Stimulated activated naive CD8-positive, alpha-beta T cell treated with anti-CD3 and anti-CD28 coated beads, Interleukin-15, Interleukin-2, amounts not matched to agents 100 U/mL and 50 U/mL, for 24 hours (primary cell): Measurements from ENCODE around the gene PCDHGA9.
"Not testable (repeated sequence)": the region's sequence is repeated elsewhere in the genome, so short reads cannot be mapped to it uniquely, and the experiment has no call there.

Experiments
- ATAC-seq: fragments of 150-1000 bp; cut with Tn5 transposase; one replicate; pipeline ENCODE4 v1.10.0; 2021
- DNase-seq: peaks from one replicate; pipeline ENCODE4 v3.0.0; 2021

PCDHGA9 gene

GRCh38 chr5:141414548-141415274 is 12.1 kb downstream of the PCDHGA9 start:
- ATAC-seq, DNase-seq: not testable (repeated sequence)

DNA sequence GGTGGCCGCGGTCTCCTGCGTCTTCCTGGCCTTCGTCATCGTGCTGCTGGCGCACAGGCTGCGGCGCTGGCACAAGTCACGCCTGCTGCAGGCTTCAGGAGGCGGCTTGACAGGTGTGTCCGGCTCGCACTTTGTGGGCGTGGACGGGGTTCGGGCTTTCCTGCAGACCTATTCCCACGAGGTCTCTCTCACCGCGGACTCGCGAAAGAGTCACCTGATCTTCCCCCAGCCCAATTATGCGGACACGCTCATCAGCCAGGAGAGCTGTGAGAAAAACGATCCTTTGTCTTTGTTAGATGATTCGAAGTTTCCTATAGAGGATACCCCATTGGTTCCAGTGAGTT is 12.7 kb downstream of the PCDHGA9 start:
- DNase-seq, ATAC-seq: not testable (repeated sequence)

DNA sequence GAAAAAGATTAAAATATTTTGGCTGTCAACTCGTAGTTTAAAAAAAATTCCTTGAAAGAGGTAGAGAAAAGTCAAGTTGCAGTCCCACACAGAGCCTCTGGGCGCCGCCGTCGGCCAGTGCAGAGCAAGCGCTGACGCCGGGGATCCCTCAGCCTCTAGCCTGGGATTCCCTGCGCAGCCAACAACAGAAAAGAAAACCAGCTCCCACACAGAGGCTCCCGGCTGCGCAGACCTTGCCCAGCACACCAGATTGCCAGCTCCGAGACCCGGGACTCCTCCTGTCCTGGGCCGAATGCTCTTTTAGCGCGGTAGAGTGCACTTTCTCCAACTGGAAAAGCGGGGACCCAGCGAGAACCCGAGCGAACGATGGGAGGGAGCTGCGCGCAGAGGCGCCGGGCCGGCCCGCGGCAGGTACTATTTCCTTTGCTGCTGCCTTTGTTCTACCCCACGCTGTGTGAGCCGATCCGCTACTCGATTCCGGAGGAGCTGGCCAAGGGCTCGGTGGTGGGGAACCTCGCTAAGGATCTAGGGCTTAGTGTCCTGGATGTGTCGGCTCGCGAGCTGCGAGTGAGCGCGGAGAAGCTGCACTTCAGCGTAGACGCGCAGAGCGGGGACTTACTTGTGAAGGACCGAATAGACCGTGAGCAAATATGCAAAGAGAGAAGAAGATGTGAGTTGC is 15.1 kb downstream of the PCDHGA9 start, which contains the start of gene PCDHGB7:
Gene PCDHGB7 (plus strand): TSS at position 184 of the 679 bp plus-strand sequence. CDS start 183 bp downstream, at position 367.
- ATAC-seq, result peak; percentile 72
- DNase-seq, result peak; percentile 65

- no peak for ATAC-seq
- no peak for DNase-seq
Measured at GRCh38 chr5:141419074-141419880, 16.7 kb downstream of the PCDHGA9 start.

DNA sequence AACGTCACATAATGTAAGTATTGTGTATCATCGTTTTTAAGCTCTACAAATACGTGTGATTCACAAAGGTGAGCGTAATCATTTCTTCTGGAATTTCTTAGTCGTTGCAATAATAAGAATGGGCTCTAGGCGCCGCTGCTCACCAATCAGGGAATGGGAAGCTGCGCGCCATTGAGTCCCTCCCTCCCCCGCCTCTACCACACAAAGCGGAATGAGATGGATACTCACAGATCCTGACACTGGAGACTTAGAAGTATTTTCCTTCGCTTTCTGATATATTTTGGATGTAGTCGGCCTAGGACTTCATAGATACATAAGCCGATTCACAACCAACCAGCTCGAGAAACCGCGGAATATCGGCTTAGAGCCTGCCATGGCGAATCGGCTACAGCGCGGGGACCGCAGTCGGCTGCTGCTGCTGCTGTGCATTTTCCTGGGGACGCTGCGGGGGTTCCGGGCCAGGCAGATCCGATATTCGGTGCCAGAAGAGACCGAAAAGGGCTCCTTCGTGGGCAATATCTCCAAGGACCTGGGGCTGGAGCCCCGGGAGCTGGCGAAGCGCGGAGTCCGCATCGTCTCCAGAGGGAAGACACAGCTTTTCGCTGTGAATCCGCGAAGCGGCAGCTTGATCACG is 18.4 kb downstream of the PCDHGA9 start, which contains the start of gene PCDHGA11:
Gene PCDHGA11 (plus strand): TSS at position 197 of the 634 bp plus-strand sequence. CDS start 177 bp downstream, at position 374.
- DNase-seq (peak; percentile 62), ATAC-seq (no peak)

- DNase-seq, result no peak
- no peak for ATAC-seq
Measured at GRCh38 chr5:141421489-141421855, 18.9 kb downstream of the PCDHGA9 start.

GRCh38 chr5:141422742-141423291 is 20.2 kb downstream of the PCDHGA9 start:
- no peak for DNase-seq
- ATAC-seq, result no peak

- ATAC-seq, result no peak
- no peak for DNase-seq
Measured at GRCh38 chr5:141427783-141428426, 25.3 kb downstream of the PCDHGA9 start.

DNA sequence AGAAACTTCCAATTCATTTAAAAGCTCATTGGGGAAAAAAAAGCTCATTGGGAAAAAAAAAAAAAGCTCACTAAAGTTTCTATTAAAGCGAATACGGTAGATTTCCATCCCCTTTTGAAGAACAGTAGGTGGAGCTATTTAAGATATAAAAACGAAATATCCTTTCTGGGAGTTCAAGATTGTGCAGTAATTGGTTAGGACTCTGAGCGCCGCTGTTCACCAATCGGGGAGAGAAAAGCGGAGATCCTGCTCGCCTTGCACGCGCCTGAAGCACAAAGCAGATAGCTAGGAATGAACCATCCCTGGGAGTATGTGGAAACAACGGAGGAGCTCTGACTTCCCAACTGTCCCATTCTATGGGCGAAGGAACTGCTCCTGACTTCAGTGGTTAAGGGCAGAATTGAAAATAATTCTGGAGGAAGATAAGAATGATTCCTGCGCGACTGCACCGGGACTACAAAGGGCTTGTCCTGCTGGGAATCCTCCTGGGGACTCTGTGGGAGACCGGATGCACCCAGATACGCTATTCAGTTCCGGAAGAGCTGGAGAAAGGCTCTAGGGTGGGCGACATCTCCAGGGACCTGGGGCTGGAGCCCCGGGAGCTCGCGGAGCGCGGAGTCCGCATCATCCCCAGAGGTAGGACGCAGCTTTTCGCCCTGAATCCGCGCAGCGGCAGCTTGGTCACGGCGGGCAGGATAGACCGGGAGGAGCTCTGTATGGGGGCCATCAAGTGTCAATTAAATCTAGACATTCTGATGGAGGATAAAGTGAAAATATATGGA is 27.9 kb downstream of the PCDHGA9 start, which contains the start of gene PCDHGA12:
Gene PCDHGA12 (plus strand): TSS at position 176 of the 782 bp plus-strand sequence. CDS start 253 bp downstream, at position 429.
- DNase-seq, result no peak
- no peak for ATAC-seq

- no peak for ATAC-seq
- DNase-seq, result no peak
Measured at GRCh38 chr5:141431286-141431685, 28.7 kb downstream of the PCDHGA9 start.

GRCh38 chr5:141432308-141432707 is 29.7 kb downstream of the PCDHGA9 start:
- DNase-seq, ATAC-seq: not testable (repeated sequence)

DNA sequence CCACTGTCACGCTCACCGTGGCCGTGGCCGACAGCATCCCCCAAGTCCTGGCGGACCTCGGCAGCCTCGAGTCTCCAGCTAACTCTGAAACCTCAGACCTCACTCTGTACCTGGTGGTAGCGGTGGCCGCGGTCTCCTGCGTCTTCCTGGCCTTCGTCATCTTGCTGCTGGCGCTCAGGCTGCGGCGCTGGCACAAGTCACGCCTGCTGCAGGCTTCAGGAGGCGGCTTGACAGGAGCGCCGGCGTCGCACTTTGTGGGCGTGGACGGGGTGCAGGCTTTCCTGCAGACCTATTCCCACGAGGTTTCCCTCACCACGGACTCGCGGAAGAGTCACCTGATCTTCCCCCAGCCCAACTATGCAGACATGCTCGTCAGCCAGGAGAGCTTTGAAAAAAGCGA is 30.1 kb downstream of the PCDHGA9 start:
- ATAC-seq, DNase-seq: not testable (repeated sequence)

GRCh38 chr5:141434006-141434405 is 31.4 kb downstream of the PCDHGA9 start:
- no peak for ATAC-seq
- DNase-seq, result no peak

- DNase-seq, result no peak
- no peak for ATAC-seq
Measured at GRCh38 chr5:141437221-141437620, 34.6 kb downstream of the PCDHGA9 start.

DNA sequence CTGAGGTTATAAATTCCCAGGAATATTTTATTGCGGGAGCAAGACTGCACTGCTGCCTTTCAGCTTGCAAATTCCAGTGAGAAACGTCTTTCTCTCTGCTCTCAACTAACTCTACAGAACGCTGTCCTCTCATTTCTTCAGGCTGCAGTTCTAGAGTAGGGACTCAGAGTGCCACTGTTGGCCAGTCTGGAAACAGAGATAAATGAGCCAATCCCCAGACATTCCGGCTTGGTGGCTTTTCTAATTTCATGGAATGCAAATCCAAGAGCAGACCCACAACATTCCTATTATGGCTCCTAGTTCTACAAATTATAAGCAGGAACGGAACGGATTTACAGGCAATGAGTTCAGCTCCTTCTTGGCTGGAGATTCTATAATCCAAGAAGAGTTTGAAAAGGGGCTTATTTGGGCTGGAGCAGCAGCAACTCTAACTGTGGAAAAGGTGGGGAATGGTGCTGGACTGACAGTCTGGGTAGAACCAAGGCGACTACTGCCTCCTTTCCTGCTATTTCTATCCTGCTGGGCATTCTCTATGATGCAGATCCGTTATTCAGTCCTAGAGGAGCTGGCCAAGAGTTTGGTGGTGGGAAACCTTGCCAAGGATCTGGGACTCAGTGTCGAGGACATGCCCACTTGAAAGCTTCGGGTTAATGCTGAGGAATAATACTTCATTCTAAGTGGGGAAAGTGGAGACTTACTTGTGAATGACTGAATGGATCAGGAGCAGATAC is 37.0 kb downstream of the PCDHGA9 start:
- no peak for DNase-seq
- ATAC-seq, result no peak

DNA sequence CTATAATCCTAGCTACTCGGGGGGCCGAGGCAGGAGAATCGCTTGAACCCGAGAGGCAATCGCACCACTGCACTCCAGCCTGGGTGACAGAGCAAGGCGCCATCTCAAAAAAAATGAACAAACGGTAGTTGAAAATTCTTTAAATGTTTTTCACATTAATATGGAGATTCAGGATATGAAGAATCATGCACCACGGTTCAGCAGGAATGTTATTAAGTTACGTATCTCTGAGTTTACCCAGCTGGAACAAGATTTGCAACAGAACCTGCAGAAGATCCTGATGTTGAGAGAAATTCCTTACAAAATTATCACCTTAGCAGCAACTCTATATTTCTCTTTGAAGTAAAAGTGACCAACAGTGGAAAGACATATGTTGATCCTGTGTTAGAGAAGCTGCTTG is 37.8 kb downstream of the PCDHGA9 start:
- ATAC-seq, result no peak
- DNase-seq, result no peak

DNA sequence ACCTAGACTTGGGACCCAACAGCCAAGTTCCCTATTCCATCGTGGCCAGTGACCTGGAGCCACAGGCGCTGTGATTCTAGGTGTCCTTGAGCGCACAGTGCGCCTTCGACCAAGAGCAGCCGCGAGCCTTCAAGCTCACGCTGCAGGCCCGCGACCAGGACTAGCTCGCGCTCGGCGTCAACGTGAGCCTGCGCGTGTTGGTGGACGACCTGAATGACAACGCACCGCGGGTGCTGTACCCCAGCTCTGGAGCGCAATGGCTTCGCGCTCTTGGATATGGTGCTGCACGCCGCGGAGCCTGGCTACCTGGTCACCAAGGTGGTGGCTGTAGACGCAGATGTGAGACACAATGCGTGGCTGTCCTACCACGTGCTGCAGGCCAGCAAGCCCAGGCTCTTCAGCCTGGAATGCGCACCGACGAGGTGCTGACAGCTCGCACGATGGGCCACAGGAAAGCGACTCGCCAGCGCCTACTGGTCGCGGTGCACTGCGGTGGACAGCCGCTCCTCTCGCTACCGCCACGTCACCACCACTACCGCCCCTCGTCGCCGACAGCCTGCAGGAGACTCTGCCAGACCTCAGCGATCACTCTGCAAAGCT is 39.1 kb downstream of the PCDHGA9 start:
- no peak for ATAC-seq
- no peak for DNase-seq
